IPS-NIHi7 (cell line): ENCODE results near the gene MITF.
"Not testable (repeated sequence)": the region's sequence is repeated elsewhere in the genome, so short reads cannot be mapped to it uniquely, and the experiment has no call there.

ENCODE experiments used
- DNase-seq: peaks from one replicate; pipeline ENCODE4 v3.0.0; 2012; ENCODE audit warnings: mixed read lengths; ENCODE audit errors: extremely low spot score

Gene MITF

DNA sequence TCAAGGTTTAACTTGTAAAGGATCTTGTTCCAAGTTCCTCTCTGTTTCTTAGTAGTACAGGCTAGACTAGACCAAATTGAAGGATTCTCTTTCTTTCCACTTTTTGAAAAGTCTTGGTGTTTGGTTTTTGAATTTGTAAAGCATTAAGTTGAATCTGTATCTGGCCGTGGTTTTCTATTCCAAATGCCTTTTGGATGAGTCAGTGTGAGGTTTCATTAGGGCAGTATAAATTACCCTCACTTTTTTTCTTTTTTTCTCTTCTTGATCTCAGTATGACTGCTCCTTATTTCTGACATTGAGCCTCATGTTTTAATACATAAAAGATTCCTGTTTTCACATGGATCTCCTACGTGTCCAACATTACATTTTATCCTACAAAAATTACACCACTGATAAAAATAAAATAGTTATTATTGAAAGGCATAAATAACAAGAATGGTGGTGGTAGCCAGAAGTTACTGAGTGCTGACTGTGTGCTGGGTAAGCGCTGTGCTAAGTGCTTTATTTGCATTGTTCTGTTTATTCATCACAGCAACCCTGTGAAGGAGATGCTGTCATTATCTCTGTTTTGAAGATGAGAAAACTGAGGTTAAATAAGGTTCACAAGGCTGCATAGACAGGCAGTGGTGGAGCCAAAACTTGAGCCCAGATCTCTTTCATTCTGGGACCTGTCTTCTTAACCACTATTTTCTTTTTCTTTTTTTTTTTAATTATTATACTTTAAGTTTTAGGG lies 48.3 kb downstream of the MITF start:
- DNase-seq = no peak

DNA sequence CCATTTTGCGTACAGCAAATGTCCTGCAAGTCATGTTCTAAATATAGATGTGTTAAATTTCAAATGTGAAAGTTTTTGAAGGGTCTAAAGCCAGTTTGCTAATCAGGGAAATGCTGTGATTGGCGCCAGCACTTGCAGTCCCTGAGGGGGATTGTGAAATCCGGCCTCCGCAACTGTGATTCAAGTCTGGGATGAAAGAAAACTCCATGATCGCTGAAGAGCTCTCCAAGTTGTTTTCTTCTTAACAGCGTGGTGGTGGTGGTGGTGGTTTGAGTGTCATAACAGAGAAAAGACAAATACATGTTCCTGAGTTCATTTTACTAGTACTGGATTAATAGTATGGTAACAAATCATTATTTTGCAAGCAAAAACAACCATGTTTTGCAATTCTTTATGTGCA lies 51.8 kb downstream of the MITF start:
- DNase-seq = no peak

DNA sequence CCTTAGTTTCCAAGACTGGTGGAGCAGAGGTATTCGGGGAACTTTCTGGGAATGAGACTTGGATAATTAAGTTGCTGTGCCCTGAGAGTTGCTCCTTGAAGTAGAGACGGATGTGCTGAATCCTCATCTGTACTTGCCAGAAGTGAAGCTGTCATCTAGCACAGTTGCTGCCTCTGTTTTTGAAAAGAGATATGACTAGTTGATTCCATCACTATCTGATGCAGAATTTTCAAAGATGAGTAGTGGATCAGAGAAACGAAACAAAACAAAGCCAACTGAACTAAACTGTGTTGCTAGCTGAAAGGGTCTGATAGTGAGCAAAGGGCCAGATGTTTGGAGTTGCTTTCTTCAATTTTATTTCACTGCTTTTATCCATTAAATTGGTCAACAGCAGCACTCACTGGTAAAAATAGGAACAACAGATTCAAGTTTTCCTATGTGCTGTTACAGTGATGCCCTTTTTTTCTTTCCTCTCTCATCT lies 52.7 kb downstream of the MITF start:
- no peak for DNase-seq

DNA sequence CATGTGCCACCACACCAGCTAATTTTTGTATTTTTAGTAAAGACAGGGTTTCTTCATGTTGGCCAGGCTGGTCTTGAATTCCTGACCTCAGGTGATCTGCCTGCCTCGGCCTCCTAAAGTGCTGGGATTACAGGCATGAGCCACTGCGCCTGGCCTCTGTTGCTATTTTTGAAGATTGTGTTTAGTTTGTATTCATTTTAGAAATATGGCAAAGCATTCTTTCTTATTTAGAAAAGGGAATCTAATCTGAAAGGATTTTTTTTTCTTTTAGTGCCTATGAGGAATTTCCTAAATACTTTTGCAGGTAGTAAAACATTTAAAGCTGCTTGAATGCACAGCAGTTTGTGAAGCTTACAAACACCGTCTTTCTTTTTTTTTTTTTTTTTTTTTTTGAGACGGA lies 56.9 kb downstream of the MITF start:
- not testable (repeated sequence) for DNase-seq

DNA sequence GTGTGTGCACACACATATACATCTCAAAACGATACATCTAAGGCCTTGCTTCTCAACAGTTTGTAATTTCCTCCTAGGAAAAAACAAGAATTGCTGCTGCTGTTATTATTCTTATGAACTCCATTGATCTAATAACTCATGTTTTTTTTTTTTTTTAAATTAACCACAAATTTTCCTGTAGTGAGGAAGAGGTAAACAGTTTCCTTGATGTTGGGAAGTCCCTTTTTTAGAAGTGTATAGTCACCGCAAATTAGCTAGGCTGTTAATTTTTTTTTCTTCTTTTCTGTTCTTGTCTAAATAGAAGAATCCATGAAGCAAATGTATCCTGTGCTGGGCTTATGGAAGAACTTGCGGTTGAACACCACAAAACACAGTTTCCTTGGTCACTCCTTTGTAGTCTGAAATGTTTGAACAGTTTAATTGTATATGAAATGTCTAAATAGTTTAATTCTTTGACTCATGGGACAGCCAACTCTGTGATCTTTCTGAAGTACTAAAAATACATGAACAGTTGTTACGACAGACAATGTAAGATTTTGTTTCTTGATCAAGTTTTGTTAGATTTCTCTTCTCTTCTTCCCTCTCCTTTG lies 64.5 kb downstream of the MITF start:
- no peak for DNase-seq

DNA sequence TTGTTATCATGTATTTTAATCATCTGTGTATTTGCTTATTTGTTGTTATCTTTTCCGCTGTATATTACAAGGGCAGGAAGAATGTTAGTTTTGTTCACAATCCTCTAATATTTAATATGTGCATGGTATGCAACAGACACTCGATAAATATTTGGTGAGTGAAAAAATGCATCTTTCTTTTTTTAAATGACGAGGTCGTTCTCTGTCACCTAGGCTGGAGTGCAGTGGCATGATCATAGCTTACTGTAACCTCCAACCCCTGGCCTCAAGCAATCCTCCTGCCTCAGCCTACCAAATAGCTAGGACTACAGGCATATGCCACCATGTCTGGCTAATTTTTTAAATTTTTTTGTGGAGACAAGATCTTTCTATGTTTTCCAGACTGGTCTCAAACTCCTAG lies 66.2 kb downstream of the MITF start:
- no peak for DNase-seq

DNA sequence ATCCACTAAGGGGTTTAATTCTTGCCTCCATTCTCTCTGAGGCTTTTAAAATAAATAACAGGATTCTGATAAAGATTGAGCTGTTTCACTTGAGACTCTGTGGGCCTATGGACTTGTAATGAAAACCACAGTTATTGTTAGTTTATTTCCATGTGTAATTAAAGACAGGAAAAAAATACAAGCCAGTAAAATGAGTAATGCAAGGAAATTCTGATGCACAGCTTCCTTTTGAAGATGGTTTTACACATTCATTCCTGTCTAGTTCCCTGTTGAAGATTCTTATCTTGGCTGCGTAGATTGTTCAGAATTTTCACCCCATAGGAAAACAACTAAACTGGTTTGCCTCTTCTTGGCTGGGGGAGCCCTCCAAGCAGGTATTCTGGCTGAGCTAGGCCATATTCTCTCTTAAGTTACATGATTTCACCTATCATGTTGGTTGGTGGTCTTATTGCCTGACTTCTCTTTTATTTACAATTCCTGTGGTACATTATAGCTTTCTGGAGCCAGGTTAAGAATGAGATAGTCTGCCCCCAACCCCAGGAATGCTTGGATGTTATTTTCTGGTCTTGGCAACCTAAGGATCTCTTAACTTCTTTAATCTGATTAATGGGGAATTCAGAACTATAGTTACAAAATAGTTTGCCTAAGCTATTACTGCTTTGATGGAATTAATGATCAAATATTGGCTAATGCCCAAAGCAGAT lies 67.6 kb downstream of the MITF start:
- DNase-seq = no peak

DNA sequence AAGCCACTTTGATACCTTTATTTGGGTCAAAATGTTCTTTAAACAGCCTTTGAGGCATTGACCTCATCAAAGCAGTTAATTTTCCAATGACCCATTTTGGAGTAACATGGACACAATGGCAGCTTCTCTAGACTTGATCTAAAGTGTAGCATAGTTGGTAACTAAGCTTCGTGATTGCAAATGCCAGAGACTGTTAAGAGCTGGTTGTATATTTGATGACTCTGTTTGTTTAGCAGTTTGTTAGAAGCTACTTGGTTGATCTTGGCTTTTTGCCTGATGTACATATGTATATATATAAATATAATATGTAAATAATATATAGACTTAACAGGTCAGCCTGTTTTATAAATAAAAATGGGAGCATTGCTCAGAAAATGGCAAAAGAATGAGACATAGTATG lies 68.4 kb downstream of the MITF start:
- DNase-seq = no peak

DNA sequence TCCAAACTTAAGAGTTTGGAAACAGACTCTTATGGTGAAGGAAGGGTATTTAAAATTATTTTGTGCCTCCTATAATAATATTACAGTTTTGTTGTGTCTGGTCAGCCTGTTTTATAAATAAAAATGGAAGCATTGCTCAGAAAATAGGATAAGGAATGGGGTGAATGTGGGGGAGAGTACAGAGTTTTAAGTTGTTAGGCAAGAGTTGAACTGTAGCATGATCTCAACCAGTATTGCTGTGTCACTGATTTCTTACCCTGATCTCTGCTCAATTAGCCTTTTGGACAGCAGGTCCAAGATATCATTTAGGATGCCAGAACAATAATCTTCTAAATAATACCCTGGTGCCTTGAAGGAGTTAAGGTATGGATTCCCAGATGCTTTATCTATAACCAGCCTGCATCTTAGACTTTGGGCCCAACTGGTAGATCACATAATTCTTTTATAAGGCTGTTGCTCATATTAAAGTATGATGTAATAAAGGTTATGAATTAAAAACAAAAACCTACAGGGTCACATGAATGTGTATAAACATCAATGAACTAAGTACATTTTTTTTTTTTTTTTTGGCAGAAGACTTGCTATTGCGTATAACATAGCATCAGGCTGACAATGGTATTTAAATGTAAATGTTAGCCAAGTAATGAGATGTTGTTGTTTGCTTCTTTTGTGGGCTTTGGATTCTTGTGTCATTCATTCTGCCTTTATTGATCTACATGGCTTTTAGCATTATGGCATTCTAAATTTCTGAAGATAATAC lies 70.0 kb downstream of the MITF start:
- no peak for DNase-seq

DNA sequence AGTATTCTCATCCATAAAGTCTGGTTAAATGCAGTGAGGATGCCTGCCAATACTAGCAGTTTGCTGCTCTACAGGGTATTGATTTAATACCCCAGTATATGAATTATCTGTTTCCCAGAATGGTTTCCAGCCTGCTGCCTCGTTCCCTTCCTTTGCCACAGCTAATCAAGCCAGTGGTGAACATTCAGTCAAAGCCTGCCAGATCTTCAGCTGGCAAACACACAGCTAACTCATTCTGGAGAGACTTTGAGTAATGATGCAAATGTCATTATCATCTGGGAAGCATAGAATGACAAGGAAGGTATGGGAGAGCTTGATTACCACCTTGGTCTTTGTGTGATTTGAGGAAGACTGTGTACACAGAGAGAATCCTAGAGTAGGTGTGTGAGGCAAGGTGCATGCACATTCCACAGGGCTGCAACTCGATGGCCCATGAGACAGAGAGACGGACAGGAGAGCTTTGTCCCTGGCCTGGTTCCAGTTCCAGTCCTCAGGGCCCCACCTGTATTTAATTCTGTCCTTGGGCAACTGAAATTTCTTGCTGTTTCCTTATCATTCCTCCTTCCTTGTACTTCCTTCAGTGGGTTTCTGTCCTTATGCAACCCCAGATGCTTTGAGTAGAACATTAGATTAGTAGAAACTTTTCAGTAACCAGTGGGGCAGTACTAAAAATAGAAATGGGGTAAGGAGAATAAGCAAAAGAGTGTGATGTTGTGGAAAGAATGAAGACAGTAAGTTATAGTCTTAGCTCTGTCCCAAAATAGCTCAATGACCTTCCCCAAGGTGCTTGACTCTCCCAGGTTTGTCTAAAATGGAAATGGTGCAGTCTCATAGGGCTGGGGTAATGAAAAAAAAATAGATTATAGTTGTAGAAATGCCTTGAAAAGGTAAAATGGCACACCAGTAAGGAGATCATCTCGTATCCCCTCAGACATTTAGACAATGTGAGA lies 72.5 kb downstream of the MITF start:
- no peak for DNase-seq

DNA sequence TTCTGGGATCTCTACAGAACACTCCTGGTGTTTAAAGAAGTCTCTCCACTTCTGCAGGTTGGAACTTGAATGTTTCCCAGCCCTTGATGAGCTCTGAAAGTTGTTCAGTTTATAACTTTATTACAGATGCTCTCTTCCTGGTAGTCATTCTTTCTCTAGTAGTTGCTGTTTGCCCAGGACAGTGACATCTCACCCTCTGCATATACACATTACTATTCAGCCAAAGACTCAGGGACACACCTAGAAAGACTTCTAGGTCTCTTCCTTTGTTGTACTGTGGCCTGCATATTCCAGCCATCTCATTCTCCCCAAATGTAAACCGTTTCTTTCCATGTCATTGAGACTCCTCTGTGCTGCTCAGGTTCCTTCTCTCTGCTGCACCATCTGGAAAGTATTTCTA lies 76.7 kb downstream of the MITF start:
- DNase-seq = no peak

DNA sequence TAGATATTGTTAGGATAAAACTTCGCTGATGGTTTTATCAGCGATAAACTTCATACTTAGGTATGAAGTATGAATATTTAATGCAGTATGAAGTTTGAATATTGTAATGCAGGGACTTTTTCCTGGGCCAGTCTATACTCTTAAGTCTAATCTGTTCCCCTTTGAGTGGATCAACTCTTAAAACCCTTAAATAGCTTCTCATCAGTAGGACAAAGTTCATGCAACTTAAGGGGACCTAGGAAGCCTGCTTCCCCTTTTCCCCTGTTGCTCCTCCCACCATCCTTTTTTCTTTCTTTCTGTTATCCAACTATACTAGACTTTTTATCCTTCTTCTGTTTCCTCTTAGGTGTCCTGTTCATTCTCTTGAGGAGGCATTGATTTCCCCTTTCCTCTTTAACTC lies 78.7 kb downstream of the MITF start:
- no peak for DNase-seq

DNA sequence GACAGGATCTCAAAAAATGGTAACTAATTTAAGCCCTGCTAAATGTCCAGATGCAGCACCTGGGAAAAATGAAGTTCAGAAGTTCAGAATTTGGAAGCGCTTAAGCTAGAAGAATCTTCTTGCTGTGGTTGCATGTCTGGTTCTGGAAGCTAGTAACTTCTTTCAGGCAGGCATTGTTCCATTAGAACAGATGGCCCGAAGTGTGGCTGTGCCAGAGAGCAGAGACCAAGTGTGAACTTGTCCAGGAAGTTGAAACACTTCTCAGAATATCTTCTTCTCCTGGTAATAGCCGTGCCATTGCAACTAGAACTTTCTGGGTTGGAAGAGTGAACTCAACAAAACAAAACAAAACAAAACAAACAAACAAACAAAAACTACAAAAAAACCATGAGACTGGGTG lies 80.0 kb downstream of the MITF start:
- DNase-seq = no peak

DNA sequence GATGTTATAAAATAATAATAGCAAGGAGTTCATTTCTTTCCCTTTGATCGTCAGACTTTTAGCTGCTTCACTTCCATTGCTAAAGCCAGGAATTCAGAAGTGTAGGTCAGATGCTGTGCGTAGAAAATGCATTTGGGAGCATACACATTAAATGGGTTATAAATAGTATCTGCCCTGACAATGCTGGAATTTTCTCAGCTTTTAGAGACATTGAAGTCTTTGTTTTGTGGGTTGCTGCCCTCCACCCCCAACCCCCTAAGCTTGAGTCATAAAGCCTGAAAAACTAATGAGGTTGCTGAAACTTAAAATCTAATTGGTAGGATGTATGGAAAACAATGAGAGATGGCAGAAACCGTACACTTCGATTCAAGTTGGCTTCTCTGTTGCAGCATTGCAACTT lies 81.9 kb downstream of the MITF start:
- no peak for DNase-seq

DNA sequence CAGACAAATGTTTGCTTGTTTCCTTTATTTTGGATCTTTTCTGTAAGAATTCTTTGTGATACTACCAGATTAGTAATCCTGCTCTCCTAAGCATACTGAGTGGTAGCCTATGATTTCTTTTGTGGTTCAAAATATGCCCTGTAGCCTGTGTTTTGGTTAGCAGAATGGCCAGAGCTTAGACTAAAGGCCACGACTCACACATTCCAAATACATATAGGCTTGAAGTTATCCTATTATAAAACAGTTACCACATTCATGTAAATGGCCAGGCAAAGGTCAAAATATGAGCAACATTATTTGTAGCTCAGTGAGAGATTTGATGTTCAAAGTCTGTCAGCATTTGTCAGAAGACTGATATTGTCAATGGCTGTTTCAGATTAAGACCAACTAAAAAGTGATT lies 84.5 kb downstream of the MITF start:
- DNase-seq = no peak

DNA sequence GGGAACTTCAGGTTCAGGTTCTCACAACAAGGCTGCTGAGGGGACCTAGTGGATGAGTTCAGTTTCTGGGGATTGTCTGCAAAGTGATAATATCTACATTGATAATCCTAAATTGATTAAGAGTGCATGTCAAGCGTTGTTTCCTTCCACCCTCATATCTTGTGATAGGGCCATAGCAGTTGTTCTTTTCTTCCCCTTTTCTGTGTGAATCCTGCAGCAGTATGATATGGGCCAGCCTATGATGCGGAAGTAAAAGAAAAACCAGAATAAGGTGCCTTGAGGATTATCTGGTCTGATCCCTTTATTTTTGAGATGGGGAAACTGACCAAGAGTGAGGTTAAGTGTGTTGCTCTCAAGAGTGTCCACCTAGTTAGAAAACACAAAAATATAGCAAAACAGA lies 86.2 kb downstream of the MITF start:
- DNase-seq = no peak

DNA sequence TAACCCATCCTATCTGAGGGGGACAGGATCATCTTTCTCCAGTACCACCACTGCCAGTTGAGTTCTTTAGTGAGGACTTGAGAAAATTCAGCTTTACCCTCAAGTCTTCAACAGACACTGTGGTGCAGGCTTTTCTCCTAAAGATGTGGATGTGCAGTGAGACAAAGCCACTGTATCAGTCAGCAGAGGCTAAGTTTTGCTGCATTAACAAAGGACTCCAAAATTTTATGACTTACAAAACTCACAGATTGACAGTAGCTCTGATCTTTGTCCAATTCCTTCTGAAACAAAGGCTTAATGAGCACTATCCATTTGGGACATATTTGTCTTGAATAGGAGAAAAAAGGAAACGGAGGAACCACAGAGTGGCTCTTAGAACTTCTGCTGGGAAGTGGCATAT lies 87.9 kb downstream of the MITF start:
- no peak for DNase-seq

DNA sequence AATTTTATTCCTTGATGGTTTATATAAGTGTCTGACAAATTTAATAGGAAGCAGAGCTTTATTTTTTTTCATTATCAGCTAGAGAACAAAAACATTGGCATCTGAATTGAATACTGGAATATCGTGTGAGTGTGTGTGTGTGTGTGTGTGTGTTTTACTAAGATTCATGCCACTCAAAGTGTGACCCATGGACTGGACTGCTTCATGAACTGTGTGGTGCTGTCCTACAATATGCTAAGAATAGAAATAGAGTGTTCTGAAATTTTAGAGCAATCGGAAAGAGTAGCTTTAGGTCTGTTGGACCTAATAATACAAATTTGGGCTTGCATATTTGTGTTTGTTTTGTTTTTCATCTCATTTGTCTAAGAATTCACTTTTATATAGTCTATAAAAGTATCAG lies 89.6 kb downstream of the MITF start:
- DNase-seq = no peak

DNA sequence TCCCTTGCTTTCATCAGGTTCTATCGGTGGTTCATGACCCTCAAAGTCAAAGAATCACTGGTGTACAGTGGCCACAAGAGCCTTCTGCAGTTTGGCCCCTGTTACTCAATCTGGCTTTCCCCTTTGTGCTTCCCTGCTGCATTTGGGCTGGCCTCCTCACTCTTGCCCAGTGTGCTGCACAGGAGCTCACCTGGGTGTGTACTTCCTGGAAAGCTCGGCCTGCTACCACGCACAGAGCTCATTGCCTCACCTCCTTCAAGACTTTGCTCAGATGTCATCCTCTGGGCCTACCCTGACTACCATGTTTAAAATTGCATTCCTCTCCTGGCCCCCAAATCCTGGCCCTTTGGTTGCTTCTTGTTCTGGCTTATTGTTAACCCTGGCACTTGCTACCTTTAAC lies 90.9 kb downstream of the MITF start:
- no peak for DNase-seq

DNA sequence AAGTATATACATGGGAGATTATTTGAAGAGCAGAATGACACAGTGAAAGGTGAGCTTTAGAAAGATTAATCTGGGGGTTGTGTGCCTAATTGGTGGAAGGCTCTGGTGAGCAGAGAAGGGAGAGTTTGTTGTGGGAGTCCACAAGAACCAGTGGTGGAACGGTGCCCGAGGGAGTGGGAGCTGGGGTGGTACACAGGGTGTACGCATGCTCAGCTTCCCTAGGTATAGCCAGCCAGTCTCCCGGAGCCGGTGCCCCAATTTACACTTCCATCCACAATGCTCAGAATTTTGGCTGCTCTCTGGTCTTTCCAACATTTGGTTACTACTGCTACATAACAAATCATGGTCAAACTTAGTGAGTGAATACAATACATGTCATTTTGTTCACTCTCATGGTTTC lies 92.5 kb downstream of the MITF start:
- DNase-seq = no peak

DNA sequence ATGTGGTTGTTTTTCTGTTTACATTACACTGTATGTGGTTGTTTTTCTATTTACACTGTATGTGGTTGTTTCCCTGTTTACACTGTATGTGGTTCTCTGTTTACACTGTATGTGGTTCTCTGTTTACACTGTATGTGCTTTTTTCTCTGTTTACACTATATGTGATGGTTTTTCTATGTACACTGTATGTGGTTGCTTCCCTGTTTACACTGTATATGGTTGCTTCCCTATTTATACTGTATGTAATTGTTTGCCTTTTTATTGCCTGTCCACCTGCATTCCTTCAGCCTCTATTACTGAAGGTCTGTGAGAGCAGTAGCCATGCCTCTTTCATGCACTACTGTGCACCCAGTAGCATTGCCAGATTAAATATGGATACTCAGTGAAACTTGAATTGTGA lies 94.3 kb downstream of the MITF start:
- DNase-seq = no peak
